GM18499 (cell line): ENCODE measurements around the gene IFNL2.
"Not testable (repeated sequence)": the region's sequence is repeated elsewhere in the genome, so short reads cannot be mapped to it uniquely, and the experiment has no call there.

ENCODE experiments used
- ATAC-seq: cut with Tn5 transposase; IDR thresholded peaks from one replicate; pipeline ENCODE4 v1.9.1; 2021; ENCODE audit warnings: moderate number of reproducible peaks; ENCODE audit not compliant: insufficient read depth, unreplicated experiment

The IFNL2 gene

GRCh38 chr19:39251846-39252245 is 16.4 kb upstream of the IFNL2 start:
- no peak for ATAC-seq

- ATAC-seq: no peak
Measured at GRCh38 chr19:39252458-39252857, 15.7 kb upstream of the IFNL2 start.

GRCh38 chr19:39253374-39254149 is 14.6 kb upstream of the IFNL2 start:
- no peak for ATAC-seq

GRCh38 chr19:39254531-39255345 is 13.5 kb upstream of the IFNL2 start:
- no peak for ATAC-seq

GRCh38 chr19:39257227-39257626 is 11.0 kb upstream of the IFNL2 start:
- no peak for ATAC-seq

DNA sequence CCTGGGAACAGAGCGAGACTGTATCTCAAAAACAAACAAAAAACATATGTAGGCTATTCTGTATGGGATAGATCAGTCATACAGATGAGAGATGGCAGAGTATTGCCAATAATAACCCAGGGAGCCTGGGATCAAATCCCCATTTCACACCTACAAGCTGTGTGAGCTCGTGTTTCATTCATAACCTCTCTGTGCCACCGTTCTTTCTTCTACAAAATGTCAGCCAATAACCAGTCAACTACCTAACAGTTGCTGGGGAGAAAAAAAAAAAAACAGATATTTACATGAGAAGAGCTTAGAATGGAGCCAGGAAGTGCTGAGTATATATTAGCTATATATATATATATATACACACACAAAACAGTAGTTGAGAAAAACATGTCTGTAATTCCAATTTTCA is 6.5 kb upstream of the IFNL2 start:
- no peak for ATAC-seq

GRCh38 chr19:39262496-39262895 is 5.7 kb upstream of the IFNL2 start:
- ATAC-seq: no peak

- no peak for ATAC-seq
Measured at GRCh38 chr19:39263912-39264305, 4.3 kb upstream of the IFNL2 start.

- ATAC-seq: no peak
Measured at GRCh38 chr19:39264306-39265290, 3.6 kb upstream of the IFNL2 start.

GRCh38 chr19:39265321-39265916 is 2.8 kb upstream of the IFNL2 start:
- ATAC-seq: no peak

GRCh38 chr19:39268531-39269223 is 481 bp downstream of the IFNL2 start:
- ATAC-seq: not testable (repeated sequence)

- not testable (repeated sequence) for ATAC-seq
Measured at GRCh38 chr19:39269369-39269768, 1.2 kb downstream of the IFNL2 start.

- ATAC-seq: no peak
Measured at GRCh38 chr19:39270036-39270871, 2.1 kb downstream of the IFNL2 start.

DNA sequence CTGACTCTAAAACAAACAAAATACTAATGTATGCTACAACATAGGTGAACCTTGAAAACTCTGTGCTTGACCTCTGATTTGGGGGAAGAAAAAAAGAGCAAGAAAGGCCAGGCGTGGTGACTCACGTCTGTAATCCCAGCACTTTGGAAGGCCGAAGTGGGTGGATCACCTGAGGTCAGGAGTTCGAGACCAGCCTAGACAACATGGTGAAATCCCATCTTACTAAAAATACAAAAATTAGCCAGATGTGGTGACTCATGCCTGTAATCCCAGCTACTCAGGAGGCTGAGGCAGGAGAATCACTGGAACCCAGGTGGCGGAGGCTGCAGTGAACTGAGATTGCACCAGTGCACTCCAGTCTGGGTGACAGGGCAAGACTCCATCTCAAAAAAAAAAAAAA is 5.7 kb downstream of the IFNL2 start:
- not testable (repeated sequence) for ATAC-seq

DNA sequence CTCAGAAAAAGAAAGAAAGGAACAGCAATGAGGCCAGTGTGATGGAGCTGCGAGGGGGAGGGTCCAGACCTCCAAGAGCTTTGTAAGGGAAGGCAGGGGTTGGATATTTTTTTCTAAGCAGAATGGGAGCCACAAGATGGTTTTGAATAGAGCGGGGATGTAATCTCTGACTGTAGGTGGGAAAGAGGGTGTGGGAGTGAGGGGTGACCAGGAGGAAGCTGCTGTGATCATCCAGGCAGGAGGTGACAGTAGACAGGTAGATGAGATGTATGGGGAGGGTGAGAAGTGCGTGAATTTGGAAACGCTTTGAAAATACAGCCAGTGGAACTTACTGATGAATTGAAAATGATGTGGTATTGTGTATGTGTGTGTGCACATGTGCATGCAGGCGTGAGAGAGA is 7.4 kb downstream of the IFNL2 start:
- no peak for ATAC-seq

DNA sequence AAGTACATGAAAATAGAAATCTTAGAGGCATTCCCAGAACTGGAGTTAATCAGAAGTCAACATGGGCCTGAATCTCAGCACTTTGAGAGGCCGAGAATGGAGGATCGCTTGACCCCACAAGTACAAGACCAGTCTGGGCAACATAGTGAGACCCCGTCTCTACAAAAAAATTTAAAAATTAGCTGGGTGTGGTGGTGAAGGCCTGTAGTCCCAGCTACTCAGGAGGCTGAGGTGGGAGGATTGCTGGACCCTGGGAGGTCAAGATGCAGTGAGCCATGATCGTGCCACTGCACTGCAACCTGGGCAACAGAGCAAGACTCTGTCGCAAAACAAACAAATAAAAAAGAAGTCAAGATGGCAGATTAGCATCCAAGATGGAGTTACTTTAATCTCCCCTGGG is 8.5 kb downstream of the IFNL2 start:
- no peak for ATAC-seq

DNA sequence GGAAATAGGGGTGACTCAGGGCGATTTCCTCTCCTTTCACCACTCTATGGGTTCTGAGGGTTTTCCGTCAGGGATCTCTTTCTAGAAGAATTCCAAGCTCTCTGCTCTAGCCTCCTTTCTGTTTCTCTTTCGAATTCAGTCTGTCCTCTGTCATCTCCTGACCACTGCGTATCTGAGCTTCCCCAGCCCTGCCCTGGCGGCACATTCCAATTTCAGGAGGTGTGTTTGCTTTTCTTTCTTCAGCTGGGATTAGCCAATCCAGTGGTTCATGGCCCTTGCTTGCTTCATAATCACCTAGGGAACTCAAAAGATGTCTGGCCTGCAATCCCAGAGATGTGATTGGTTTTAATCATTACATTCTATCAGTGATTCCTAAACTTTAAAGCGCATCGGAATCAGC is 9.4 kb downstream of the IFNL2 start:
- no peak for ATAC-seq

GRCh38 chr19:39282021-39282420 is 13.8 kb downstream of the IFNL2 start:
- ATAC-seq: no peak

DNA sequence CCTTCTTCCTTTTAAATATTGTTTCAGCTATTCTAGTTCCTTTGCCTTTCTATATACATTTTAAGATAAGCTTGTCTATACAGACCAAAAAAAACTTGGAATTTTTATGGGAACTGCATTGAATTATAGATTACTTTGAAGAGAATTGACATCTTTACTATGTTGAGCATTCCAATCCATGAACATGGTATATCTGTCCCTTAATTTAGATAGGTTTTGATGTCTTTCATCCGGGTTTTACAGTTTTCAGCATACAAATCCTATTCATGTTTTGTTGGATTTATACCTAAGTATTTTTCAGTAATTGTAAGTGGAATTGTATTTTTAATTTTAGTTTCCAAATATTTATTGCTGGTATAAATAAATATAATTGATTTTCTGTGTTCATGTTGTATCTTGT is 15.8 kb downstream of the IFNL2 start:
- no peak for ATAC-seq
